Activated CD8-positive, alpha-beta T cell treated with anti-CD3 and anti-CD28 coated beads, Interleukin-2, amount 10 ng/mL, durations not matched to agents 7 days and 5 days (primary cell): ENCODE data around the gene RMP24.

Experiments used
- ATAC-seq: fragments of 150-1000 bp; cut with Tn5 transposase; one replicate; pipeline ENCODE4 v1.10.0; 2021; ENCODE audit warnings: moderate library complexity
- CTCF ChIA-PET: fragments of 350-600 bp; sonication (Branson Sonifier 250); formaldehyde crosslinking; loops from one replicate; lab custom pipeline; 2021; ENCODE audit warnings: antibody characterized with exemption; lab: Charles Lee
- POLR2A ChIA-PET: fragments of 350-600 bp; sonication (Branson Sonifier 250); formaldehyde crosslinking; loops from one replicate; lab custom pipeline; 2021; ENCODE audit warnings: antibody characterized with exemption; lab: Charles Lee
- DNase-seq: peaks from one replicate; pipeline ENCODE4 v3.0.0-alpha.2; 2020
- H3K27ac Mint-ChIP-seq: one replicate; pipeline ENCODE4 v1.8.0; 2021; ENCODE audit warnings: mild to moderate bottlenecking, mixed read lengths
- H3K27me3 Mint-ChIP-seq: one replicate; pipeline ENCODE4 v1.8.0; 2021; ENCODE audit warnings: low read depth, mixed read lengths
- H3K36me3 Mint-ChIP-seq: one replicate; pipeline ENCODE4 v1.8.0; 2021; ENCODE audit warnings: low read depth, mixed read lengths
- H3K4me1 Mint-ChIP-seq: one replicate; pipeline ENCODE4 v1.8.0; 2021; ENCODE audit warnings: low read depth, mixed read lengths
- H3K4me3 Mint-ChIP-seq: one replicate; pipeline ENCODE4 v1.8.0; 2021; ENCODE audit warnings: mild to moderate bottlenecking, mixed read lengths
- H3K9me3 Mint-ChIP-seq: one replicate; pipeline ENCODE4 v1.8.0; 2022; ENCODE audit warnings: mixed read lengths; ENCODE audit not compliant: insufficient read depth

Gene RMP24

DNA sequence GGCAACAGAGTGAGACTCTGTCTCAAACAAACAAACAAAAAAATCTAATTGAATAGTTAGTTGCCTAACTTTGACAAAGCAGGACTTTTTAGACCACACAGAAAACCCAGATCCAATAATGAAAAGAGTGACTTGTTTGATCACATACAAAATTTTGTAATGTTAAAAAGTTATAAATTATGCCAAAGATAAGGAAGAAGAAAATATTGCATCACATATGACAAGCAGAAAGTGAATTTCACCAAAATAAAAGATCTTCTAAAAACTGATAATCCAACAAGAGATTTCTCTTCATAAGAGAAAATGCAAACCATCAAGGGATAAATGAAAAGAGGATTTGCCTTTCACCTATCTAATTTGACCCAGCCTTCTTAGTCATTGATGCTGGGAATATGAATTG is 2.8 kb upstream of the RMP24 start:
- peak overlapping the region; percentile 44 for H3K4me3 Mint-ChIP-seq
- H3K27ac Mint-ChIP-seq = peak overlapping the region; percentile 23
- H3K27me3 Mint-ChIP-seq = no peaks in the 10 kb centered on the region
- peaks cover 42% of the 10 kb centered on the region for H3K4me1 Mint-ChIP-seq
- no peak for DNase-seq
- ChIA-PET CTCF (interaction anchor here (0.9 kb wide), 1 partner anchor 19 kb away, joined by 5 read pairs; no protein-coding TSS in a partner anchor), POLR2A (no interaction called here)
- no peak for ATAC-seq
- peaks cover 15% of the 10 kb centered on the region for H3K36me3 Mint-ChIP-seq
- no peaks in the 10 kb centered on the region for H3K9me3 Mint-ChIP-seq

GRCh38 chr18:35971661-35972196 is 750 bp upstream of the RMP24 start:
- peak; percentile 28 for DNase-seq
- Mint-ChIP-seq H3K9me3 (no peaks in the 10 kb centered on the region), H3K27me3 (no peaks in the 10 kb centered on the region), H3K36me3 (peaks cover 31% of the 10 kb centered on the region), H3K27ac (peak overlapping the region; percentile 93), H3K4me1 (peaks cover 53% of the 10 kb centered on the region), H3K4me3 (peak overlapping the region; percentile 95)
- POLR2A ChIA-PET = interaction anchor here (0.7 to 2.0 kb wide), 6 partner anchors 15 to 628 kb away, joined by 3 to 9 read pairs (median 5); partner anchors contain the start of genes ELP2, INO80C, SLC39A6 and ZNF24
- CTCF ChIA-PET = interaction anchor here (1.0 kb wide), 1 partner anchor 46 kb away, joined by 3 read pairs; no protein-coding TSS in a partner anchor
- ATAC-seq = peak; percentile 3

GRCh38 chr18:35973650-35974049 is 1.2 kb downstream of the RMP24 start:
- Mint-ChIP-seq H3K27me3 (no peaks in the 10 kb centered on the region), H3K4me3 (peak overlapping the region; percentile 95), H3K4me1 (peaks cover 46% of the 10 kb centered on the region), H3K9me3 (no peaks in the 10 kb centered on the region), H3K36me3 (peaks cover 47% of the 10 kb centered on the region), H3K27ac (peak overlapping the region; percentile 93)
- ATAC-seq (no peak), DNase-seq (no peak)
- ChIA-PET POLR2A (interaction anchor here (0.7 to 2.0 kb wide), 2 partner anchors 155 to 156 kb away, joined by 4 to 5 read pairs; partner anchors contain the start of genes ELP2 and SLC39A6), CTCF (interaction anchor here (1.2 kb wide), 1 partner anchor 10 kb away, joined by 3 read pairs; no protein-coding TSS in a partner anchor)

GRCh38 chr18:35974181-35974580 is 1.7 kb downstream of the RMP24 start:
- ChIA-PET POLR2A (interaction anchor here (0.7 kb wide), 1 partner anchor 154 kb away, joined by 4 read pairs; no protein-coding TSS in a partner anchor), CTCF (no interaction called here)
- Mint-ChIP-seq H3K4me1 (peaks cover 43% of the 10 kb centered on the region), H3K4me3 (peak overlapping the region; percentile 95), H3K27me3 (no peaks in the 10 kb centered on the region), H3K36me3 (peaks cover 51% of the 10 kb centered on the region), H3K27ac (peak overlapping the region; percentile 0), H3K9me3 (no peaks in the 10 kb centered on the region)
- DNase-seq = no peak
- ATAC-seq = no peak

DNA sequence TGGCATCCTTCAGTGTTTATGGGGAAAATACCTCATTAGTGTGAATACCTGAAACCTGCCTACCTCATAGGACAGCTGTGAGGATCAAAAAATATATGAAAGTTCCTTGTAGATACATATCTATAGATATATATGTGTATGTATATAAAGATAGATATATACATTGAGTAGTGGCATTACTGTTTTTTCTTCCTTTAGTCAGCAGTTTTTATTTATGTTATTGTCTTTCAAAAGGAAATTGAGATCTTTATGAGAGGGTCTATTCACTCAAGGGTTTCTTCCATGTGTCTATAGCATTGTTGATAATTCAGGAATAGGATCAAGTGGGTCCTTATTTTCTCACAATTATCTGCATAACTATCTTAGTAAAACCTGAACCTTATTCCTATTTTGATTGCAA is 6.6 kb downstream of the RMP24 start:
- Mint-ChIP-seq H3K36me3 (peaks cover 63% of the 10 kb centered on the region), H3K27me3 (no peaks in the 10 kb centered on the region), H3K27ac (no peak overlapping the region), H3K4me1 (peaks cover 15% of the 10 kb centered on the region), H3K9me3 (no peaks in the 10 kb centered on the region), H3K4me3 (no peak overlapping the region)
- ATAC-seq = no peak
- no peak for DNase-seq
- ChIA-PET CTCF (no interaction called here), POLR2A (no interaction called here)

DNA sequence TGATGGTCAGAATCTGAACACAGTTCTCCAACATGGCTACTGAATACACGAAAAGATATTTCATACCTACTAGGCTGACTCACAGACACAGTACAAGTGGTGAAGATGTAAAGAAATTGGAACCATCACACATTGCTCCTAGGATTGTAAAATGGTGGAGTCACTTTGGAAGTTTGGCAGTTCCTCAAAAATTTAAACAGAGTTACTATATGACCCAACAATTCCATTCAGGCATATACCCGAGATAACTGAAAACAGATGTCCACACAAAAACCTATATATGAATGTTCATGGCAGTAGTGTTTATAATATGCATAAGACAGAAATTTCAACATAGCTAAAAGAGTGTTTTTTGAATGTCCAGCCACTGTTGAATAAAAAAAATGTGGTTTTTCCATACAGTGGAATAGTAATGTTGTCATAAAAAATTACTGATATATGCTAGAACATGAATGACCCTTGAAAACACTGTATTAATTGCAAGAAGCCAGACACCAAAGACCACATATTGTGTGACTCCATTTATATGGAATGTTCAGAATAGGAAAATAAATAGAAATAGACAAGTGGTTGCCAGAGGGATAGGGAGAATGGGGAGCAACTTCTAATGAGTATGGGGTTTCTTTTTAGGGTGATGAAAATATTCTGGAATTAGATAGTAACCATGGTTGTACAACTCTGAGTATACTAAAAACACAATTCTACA is 10.1 kb downstream of the RMP24 start:
- Mint-ChIP-seq H3K4me1 (no peaks in the 10 kb centered on the region), H3K36me3 (peaks cover 49% of the 10 kb centered on the region), H3K27me3 (no peaks in the 10 kb centered on the region), H3K27ac (no peak overlapping the region), H3K9me3 (no peaks in the 10 kb centered on the region), H3K4me3 (no peak overlapping the region)
- ChIA-PET CTCF (no interaction called here), POLR2A (interaction anchor here (1.0 kb wide), 1 partner anchor 97 kb away, joined by 3 read pairs; no protein-coding TSS in a partner anchor)
- ATAC-seq = no peak
- DNase-seq = no peak

- DNase-seq (no peak), ATAC-seq (no peak)
- ChIA-PET POLR2A (interaction anchor here (1.0 kb wide), 1 partner anchor 96 kb away, joined by 3 read pairs; no protein-coding TSS in a partner anchor), CTCF (no interaction called here)
- Mint-ChIP-seq H3K4me3 (no peak overlapping the region), H3K4me1 (no peaks in the 10 kb centered on the region), H3K36me3 (peaks cover 45% of the 10 kb centered on the region), H3K27me3 (no peaks in the 10 kb centered on the region), H3K9me3 (no peaks in the 10 kb centered on the region), H3K27ac (no peak overlapping the region)
These were observed 10.7 kb downstream of the RMP24 start for GRCh38 chr18:35983147-35983546.

DNA sequence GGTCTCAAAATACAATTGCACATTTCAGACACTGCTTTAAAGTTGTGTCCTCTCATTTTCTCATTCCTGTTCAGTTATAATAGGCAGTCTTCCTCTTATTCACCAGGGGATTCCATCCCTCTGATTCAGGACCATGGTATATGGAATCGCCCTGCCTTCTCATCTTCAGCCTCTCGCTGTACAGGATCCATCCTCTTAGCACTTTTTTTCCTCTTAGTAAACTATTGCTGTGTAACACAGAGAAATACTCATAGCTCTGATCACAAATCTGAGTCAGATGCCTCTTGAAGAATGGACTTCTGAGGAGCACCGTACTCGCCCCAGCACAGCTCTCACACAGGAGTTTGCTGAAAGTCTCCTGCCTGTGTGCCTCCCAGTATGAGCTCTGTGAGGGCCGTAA is 11.3 kb downstream of the RMP24 start:
- Mint-ChIP-seq H3K27me3 (no peaks in the 10 kb centered on the region), H3K9me3 (no peaks in the 10 kb centered on the region), H3K4me1 (no peaks in the 10 kb centered on the region), H3K36me3 (peaks cover 42% of the 10 kb centered on the region), H3K27ac (no peak overlapping the region), H3K4me3 (no peak overlapping the region)
- ChIA-PET CTCF (interaction anchor here (1.0 kb wide), 1 partner anchor 10 kb away, joined by 3 read pairs; no protein-coding TSS in a partner anchor), POLR2A (no interaction called here)
- no peak for ATAC-seq
- no peak for DNase-seq

GRCh38 chr18:35991696-35992095 is 19.2 kb downstream of the RMP24 start:
- no peak overlapping the region for H3K27ac Mint-ChIP-seq
- H3K4me1 Mint-ChIP-seq = no peaks in the 10 kb centered on the region
- POLR2A ChIA-PET = no interaction called here
- no peak for ATAC-seq
- peaks cover 17% of the 10 kb centered on the region for H3K36me3 Mint-ChIP-seq
- no peaks in the 10 kb centered on the region for H3K27me3 Mint-ChIP-seq
- no peaks in the 10 kb centered on the region for H3K9me3 Mint-ChIP-seq
- no peak overlapping the region for H3K4me3 Mint-ChIP-seq
- DNase-seq = no peak
- CTCF ChIA-PET = no interaction called here

DNA sequence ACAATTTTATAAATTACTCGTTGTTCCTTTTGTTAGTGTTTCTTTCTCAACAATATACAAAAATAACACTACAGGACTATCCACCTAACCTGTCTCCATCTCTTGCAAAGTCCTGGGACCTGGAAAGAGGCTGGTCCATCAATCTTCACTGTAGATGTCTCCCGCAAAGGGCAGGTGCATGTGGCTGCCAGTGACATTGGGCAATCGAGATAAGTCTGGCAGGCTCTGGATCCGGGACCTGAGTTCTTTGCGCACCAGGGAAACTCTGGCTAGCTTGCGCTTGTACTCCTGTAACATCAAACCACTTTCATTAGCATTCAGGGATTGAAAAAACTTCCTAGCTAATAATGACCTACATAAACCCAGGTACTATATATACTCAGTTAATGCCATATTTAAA is 20.5 kb downstream of the RMP24 start:
- no peaks in the 10 kb centered on the region for H3K4me1 Mint-ChIP-seq
- CTCF ChIA-PET = interaction anchor here (1.0 to 1.5 kb wide), 2 partner anchors 45 to 237 kb away, joined by 3 read pairs; no protein-coding TSS in a partner anchor
- H3K9me3 Mint-ChIP-seq = no peaks in the 10 kb centered on the region

DNA sequence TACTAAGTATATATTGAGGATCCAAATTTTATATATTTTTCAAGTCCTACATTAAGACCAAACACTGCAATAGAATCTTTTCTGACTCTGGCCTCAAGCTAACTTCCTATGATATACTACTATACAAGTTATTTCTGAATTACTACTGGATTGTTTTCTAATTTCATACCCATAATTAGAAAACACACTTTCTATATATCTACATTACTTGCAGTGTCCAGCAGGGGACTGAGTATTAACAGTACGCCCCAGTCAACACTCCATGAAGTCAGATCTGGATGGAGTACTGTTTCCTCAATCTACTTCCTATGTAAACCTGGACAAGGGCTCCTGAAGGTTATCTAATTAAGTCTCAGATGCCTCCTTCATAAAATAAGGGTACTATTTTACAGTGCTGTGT is 26.5 kb downstream of the RMP24 start:
- ATAC-seq = no peak
- Mint-ChIP-seq H3K27ac (no peak overlapping the region), H3K9me3 (no peaks in the 10 kb centered on the region), H3K36me3 (no peaks in the 10 kb centered on the region), H3K27me3 (no peaks in the 10 kb centered on the region), H3K4me3 (no peak overlapping the region), H3K4me1 (peaks cover 3% of the 10 kb centered on the region)
- ChIA-PET CTCF (interaction anchor here (0.6 kb wide), 1 partner anchor 281 kb away, joined by 3 read pairs; no protein-coding TSS in a partner anchor), POLR2A (no interaction called here)
- no peak for DNase-seq

More for the DNA sequence above, 20.5 kb downstream of the RMP24 start:
- peaks cover 11% of the 10 kb centered on the region for H3K36me3 Mint-ChIP-seq
- ATAC-seq = no peak
- no peak for DNase-seq
- no peak overlapping the region for H3K27ac Mint-ChIP-seq
- POLR2A ChIA-PET = no interaction called here
- H3K4me3 Mint-ChIP-seq = no peak overlapping the region
- no peaks in the 10 kb centered on the region for H3K27me3 Mint-ChIP-seq

- Mint-ChIP-seq H3K27ac (no peak overlapping the region), H3K4me3 (no peak overlapping the region), H3K27me3 (no peaks in the 10 kb centered on the region), H3K36me3 (no peaks in the 10 kb centered on the region), H3K4me1 (peaks cover 3% of the 10 kb centered on the region), H3K9me3 (no peaks in the 10 kb centered on the region)
- ChIA-PET CTCF (interaction anchor here (0.9 kb wide), 1 partner anchor 18 kb away, joined by 5 read pairs; no protein-coding TSS in a partner anchor), POLR2A (no interaction called here)
- DNase-seq (no peak), ATAC-seq (no peak)
These were observed 27.4 kb downstream of the RMP24 start for GRCh38 chr18:35999925-36000324.
